Globus pallidus (tissue), 1 donor: ENCODE measurements around the gene SMTNL2.
A peak's percentile ranks its signal among the peaks of the same experiment; 100 is the strongest.

Source experiments
- DNase-seq: peaks from one replicate; pipeline ENCODE4 v3.0.0-alpha.2; 2015; ENCODE audit warnings: low spot score

SMTNL2 gene

DNA sequence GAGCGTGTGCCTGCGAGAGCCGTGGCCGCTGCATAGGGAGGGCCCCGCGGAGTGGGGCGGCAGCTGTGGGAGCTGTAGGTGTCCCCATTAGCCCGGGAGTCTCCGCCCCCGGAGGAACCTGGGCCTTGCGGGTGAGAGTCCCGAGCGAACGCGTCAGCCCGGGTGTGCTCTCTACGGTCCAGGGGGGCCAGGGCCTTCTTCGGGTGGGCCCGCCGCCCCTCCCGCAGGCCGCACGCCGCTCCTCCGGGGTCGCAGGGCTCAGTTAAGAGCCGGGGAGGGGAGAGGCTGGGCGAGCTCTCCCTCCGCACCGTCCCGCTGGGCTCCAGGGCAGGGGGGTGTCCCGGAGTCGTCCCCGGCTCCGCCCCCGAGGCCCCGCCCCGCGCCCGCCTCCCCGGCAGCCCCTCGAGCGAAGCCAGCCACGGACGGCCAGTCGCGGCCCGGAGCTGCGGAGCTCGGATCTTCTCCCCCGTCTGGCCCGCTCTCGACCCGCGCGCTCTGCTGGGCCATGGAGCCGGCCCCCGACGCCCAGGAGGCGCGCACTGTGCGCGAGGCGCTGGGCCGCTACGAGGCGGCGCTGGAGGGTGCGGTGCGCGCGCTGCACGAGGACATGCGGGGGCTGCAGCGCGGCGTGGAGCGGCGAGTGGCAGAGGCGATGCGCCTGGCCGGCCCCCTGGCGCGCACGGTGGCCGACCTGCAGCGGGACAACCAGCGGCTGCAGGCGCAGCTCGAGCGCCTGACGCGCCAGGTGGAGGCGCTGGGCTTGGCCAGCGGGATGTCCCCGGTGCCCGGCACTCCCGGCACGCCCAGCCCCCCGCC, at the start of gene SMTNL2:
Gene SMTNL2 (plus strand): TSS at position 429 of the 816 bp plus-strand sequence. CDS start 77 bp downstream, at position 506.
- DNase-seq, result no peak

DNA sequence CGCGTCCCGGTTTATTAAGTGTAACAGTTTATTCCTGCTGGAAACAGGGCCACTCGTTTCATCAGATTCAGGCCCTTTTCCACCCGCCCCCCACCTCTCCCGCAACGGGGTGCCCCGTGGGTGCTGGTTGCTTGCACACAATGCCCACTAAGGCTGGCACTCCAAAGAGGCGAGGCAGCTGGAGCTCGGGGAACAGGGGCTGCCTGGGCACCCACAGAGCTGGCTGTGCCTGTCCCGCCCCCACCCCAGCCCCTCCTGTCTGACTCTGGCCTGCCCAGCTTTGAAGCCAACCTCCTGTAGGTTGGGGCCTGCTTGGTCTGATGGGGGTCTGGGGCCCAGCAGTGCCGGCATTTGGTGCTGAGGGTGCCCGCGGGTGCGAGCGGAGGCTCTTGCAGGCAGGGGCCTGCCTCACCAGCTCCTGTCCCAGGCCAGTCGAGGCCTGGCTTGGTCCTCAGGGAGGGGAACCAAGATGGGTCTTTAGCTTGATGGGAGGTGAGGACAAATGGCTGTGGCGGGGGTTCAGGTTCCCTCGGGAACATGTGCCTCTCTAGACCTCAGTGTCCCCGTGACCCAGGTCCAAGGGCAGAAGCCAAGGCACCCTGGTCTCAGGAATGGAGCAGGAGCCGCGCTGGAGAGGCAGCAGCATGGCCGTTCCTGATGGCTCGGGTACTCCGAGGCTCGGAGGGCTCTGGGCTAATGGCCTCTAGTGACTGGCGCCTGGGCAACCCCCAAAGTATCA, 49.2 kb upstream of the SMTNL2 start:
- DNase-seq, result peak; percentile 68

DNA sequence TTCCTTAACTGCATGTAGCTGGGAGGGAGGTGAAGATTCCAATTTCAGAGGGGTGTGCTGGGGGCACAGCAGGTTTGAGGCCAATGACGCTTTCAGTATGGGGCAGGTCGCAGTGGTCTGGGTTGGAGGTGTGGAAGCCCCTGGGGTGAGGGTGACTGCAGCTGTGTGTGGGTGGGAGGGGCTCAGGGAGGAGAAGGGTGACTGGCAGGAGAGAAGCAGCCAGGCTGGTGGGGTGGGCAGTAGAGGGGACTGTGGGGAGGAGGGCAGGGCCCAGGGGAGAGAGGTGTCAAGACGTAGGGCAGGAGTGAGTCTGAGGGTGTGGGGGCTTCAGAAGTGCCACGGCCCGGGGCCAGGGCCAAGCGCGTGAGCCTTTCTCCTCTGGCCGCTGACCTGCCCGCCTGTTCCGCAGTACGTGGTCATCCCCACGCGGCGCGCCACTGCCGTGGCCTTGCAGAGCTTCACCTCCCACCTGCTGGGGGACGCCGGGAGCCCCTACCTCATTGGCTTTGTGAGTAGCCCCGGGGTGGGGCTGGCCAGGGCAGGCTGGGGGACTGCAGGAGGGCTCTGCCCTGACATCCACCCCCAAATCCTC, 48.6 kb upstream of the SMTNL2 start:
- DNase-seq, result no peak

DNA sequence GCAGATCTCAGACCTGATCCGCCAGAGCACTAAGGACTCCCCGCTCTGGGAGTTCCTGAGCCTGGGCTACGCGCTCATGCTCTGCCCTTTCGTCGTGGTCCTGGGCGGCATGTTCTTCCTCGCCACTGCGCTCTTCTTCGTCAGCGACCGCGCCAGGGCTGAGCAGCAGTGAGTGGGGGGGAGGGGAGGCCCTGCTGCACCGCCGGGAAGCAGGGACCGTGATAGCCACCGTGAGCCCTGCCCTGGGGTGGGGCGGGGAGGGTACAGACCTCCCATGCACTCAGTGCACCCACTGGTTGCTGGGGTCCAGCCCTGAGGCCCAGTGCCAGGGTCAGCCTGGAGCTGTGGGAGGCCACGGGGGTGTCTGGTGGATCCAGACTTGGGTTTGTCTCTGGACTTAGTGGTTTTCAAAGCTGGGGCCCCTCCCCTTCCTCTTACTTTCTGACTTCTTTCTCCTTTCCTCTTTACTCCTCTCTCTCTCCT, 48.0 kb upstream of the SMTNL2 start:
- DNase-seq, result no peak

DNA sequence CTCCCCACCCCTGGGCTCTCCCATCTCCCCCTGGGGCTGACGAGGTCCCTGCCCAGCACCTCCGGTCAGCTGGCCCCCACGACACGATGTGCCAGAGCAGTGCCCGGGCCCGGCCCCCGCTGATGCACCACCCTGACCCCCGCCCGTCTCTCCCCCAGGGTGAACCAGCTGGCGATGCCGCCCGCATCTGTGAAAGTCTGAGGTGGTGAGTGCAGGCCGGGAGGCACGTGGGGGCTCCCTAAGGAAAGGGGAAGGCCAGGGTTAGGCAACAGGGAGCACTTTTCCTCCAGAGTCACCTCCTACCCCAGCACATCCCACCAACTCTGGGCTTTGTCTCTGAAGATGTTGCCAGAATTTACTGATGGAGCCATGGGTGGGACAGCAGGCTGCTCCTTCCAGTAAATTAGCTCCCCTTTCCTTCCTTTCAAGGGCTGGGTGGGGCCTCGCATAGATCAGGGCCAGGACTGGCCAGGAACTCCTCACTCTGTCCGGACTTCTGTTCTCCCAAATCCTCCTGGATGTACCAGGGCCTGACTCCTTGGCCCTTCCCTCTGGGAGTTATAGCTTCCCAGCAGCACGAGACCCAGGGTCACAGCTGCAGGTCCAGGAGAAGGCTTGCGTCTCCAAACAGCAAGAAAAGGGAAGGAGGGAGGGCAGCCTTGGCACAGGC, 47.5 kb upstream of the SMTNL2 start:
- no peak for DNase-seq

DNA sequence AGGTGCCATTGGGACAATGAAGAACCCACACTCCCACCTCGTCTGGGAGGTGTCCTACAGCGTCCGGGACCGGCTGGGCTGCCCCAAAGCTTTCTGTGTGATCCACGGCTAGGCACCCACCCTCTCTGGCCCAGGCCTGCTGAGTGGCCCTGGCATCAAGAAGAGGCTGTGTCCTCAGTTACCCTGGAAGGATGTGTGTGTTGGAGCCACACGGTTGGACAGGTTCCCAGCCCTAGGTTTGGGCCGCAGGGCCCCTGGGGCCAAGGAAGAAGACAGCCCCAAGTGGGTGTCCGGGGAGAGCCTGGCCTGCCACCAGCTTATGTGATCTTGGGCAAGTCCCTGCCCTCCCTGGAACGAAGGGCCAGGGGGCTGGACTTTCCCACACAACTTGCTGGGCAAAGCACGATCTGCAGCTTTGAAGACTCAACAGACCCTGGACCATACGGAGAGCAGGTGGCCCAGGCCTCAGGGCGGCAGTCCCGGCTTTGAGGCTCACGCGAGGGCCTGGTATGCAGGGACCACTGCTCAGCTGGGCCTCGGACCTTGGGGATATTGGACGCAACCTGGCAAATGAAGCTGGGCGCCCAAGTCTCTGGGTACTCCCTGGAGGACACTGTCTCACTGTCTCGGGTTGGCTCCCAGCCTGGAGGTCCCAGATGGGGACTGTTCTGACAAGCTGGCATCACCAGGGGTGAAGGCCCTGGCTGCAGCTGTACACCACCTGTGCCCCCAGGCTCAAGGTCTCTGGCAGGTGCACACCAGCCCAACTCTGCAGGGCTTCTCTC, 46.7 kb upstream of the SMTNL2 start:
- DNase-seq, result peak; percentile 93

DNA sequence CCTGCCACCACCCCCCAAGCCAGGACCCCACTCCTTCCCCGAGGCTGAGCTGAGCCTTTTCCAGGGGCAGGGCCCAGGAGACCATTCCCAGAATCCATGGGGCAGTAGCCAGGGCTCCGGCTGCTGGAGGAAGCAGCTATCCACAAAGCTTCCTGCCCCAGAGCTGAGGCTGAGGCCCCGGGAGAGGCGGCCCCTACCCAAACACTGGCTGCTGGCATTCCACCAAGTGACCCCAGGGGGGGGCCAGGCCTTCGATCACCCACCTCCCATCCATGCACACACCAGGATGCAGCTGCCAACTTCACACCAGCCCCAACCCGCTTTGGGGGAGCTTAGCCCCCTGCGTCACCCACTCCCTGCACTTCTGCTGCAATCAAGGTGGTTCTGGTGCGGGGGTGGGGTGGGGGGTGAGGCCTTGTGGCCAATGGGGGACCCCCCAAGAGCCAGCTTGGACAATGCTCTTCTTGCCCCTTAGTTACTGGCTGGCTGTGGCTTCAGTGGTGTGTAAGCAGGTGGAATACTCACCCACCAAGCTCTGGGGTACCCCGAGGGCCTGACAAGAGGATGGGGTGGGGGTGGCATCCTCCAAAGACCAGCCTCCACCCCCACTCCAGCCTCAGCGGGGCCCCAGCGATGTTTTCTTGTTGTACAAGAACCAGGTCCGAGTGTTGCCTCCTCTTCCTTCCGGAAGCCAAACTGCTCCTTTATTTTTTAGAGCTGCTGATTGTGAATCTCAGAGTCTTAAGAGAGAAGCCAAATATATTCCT, 45.9 kb upstream of the SMTNL2 start:
- no peak for DNase-seq

DNA sequence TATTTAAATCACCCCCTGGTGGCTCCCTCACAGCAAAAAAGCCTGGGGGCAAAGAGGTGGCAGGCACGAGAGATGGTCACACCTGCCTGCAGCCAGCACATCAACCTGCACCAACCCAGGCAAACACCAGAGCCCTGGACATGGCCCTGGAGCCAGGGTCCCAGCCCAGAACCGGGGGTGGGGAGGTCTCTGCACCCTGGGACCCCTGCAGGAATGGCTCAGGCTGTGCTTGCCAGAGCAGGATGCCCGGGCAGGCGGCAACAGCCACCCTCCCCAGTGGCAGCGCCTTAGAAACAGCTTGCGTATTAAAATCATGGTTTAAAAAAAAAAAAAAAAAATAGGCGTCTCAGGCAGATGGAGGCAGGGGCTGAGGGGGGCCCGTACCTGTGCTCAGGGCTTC, 45.3 kb upstream of the SMTNL2 start:
- DNase-seq, result no peak

DNA sequence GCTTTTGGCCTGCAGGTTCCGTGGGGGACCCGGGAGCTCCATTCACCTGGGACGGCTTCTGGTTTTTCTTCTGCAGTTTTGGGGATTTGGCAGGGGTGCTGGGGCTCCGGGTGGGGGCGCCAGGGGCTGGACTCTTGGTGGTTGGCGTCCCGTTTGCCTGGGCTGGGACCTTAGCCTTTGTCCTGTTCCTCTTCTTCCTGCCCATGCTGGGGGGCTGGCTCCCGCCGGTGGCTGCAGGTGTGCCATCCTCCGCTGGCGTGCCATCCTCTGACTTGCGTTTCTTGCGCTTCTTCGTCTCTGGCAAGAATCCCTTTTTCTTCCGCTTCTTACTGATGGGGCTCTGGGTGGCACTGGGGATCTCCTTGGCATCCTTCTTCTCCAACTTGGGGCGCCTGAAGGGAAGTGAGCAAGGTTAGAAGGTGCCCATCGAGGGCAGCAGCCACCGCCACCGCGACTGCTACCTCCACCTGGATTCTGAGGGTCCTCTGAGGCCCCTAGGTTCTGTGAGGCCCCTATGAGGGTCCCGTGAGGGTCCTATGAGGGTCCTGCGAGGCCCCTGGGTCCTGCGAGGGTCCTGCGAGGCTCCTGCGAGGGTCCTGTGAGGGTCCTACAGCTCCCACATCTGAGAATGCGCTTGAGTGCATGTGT, 44.6 kb upstream of the SMTNL2 start:
- DNase-seq, result no peak

DNA sequence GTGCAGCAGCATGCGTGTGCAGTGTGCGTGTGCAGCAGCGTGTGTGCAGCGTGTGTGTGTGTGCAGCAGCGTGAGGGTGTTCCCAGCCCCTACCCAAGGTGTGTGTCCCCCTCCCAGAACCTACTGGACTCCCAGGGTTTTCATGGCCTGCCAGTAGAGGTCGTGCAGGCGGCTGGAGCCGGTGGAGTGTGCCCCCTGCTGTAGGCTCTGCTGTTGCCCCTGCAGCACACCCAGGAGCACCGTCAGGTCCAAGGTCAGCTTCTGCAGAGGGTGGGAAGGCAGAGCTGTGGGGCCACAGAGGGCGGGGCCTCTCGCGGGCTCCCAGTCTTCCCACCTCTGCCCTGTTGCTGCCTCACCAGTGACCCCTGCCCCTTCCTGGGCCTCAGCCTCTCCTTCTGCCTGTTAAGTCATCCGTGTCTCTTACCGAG, 44.1 kb upstream of the SMTNL2 start:
- DNase-seq, result no peak

DNA sequence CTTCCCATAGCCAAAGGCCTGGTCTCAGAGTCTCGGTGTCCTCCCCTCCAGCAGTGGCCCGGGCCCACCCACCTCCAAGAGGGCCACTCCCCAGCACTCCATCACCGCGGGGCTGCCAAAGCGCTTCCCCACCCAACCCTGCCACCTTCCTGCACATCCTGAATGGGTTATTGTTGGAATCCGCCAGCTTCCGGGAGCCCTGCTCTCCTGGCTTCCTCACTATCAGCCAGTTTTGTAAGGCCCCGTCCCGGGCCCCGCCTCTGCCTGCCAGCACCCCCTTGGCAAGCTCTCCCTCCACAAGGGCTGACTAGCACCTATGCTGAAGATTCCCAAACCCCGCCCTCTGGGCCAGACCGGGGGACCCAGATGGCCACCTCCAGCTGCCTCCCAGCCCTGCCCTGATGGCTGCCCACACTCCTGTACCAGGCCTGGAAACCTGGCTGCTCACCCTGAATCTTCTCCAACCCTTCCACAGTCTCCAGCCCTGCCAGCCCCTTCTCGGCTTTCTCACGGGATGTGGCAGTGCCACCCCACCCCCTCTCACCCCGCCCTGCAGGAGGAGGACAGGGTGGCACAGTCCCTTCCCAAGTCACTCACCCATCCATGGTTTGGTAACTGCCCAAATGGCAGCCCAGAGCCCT, 43.5 kb upstream of the SMTNL2 start:
- DNase-seq, result no peak

DNA sequence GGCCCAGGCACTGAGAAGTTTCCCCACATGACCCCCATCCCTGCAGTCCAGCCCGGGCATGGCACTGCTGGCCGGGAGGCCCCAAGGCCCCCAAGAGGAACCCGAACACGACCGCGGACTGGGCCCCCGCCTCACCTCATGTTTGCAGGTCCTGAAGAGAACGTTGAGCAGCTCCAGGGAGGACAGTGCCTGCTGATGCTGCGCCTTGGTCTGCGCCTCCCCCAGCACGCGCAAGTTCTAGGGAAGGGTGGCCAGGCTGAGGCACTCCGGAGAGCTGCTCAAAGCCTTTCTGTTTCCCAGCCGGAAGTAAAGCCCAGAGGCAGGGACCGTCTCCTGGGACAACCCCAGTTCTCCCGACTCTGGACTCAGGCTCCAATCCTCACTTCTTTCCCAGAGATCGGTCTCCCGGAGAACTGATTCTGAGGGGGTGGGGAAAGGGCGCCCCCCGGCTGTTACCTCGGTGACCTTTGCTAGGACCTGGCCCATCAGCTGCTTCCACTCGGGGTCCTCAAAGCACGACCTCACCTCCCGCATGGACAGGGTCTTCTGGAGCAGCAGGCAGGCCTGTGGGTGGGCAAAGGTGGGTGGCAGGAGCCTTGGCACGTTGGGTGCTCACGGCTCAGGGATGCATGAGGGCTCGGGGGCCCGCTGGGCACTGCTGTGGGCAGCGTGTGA, 42.9 kb upstream of the SMTNL2 start:
- no peak for DNase-seq

DNA sequence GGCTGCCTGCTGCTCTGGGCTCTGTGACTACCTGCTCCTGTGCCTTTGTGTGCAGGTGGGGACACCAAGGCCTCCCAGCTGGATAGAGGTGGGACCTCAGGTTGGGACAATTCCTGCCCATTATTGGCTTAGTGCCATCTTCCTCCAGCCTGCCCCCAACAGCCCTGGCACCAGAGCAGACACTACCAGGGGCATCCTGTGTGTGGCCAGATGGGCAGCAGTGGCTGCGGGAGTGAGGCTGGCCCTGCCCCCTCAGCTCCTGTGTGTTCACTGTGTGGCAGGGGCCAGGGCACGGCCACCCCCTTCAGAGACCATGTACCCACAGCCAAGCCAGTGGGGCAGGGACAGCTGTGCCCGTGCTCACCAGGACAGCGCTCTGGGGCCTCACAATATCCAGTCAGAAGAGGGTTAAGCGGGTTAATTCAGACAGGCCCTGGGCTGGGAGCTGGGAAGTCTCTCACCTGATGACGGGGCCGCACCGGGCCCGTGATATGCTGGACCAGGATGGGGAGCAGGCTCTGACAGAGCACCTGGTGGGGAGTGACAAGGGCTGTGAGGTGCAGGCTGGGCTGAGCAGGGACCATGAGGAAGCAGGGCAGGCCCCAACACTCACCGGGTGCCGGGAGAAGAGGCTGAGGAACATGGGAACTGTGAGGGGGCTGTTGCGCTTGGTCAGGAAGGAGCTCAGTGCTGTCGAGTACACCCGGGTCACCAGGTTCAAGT, 42.2 kb upstream of the SMTNL2 start:
- no peak for DNase-seq

DNA sequence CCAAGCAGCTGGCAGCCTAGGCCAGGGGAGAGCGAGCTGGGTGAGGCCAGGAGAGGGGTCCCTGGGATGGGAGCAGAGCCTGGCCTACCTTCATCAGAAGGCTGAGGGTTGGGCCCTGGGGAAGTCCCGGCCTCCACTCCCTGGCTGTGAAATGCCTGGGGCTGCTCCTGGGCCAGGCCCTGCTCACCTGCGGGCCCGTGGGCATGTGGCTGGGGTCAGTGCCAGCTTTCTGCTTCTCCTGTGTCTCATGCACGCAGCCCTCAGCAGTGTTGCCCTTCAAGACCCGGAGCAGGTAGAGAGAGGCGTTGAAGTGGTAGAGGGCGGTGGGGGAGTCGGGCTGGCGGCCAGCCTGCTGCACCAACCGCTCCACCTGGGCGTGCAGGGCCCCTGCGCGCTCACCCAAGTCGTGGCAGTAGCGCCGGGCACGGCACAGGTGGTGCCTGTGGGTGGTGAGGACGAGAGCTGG, 41.6 kb upstream of the SMTNL2 start:
- no peak for DNase-seq

DNA sequence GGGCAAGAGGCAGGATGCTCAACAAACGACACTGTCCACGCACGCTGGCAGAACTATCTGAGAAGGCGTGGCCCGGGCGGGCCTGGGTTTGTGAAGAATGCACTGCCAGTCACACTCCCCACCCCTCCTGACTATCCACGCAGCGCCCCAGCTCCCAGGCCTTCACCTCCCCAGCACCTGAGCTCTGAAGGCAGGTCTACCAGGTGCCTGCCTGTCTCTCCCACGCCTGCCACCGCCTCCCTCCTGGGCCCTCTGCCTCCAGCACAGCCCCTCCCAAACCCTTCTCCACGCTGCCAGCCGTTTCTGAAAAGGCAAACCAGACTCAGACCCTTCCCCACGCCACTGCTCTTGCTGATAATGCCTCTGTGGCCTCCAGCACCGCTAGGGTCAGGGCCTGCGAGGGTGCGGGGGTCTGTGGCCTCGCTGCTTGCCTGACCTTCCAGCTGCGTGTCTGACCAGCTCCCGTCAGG, 40.7 kb upstream of the SMTNL2 start:
- DNase-seq, result no peak

DNA sequence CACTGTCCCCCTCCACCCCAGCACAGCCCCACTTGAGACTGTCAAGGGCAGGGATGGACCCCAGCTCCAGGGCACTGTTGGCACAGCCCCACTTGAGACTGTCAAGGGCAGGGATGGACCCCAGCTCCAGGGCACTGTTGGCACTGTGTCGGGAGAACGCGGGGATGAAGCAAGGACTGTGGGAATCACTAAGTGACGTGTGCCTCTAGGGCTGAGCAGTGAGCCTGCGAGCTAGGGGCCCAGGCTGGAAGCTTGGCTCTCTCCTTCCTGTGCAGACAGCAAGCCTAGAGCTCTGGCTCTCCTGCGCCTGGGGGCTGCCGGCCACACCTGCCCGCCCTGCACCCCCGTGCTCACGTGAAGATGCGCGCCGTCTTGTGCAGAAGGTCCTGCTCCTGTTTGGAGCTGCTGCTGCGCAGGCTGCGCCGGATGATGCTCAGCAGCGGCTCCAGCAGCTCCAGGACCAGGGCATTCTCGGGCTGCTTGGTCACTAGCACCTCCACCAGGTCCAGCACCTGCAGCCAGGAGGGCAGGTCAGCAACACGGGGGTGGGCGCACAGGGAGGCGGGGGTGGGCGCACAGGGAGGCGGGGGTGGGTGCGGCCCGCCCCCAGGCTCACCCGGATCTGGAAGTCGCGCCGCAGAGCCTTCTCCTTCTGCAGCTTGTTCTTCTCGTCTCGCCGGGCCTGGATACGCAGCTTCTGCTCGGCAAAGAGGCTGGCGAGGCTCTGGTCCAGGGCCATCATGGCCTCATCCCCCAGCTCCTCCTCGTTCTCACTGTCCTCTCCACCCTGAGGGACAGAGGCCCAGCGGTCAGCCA, 40.0 kb upstream of the SMTNL2 start:
- no peak for DNase-seq

DNA sequence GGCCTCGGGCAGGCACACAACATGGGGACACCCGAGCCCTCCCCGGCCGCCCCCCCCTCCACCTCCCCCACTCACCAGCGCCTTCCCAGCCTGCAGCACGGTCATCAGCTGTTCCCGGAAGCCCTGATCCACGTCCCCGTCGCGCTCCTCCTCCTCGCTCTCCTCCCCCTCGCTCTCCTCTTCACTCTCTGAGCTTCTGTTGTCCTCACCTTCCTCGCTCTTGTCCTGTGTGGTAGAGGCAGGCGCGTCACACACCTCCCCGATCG, 39.4 kb upstream of the SMTNL2 start:
- DNase-seq, result no peak
